HG02885 (cell line): ENCODE measurements around the gene SLCO4C1.
"Not testable (repeated sequence)": the region's sequence is repeated elsewhere in the genome, so short reads cannot be mapped to it uniquely, and the experiment has no call there.

ENCODE experiments used
- ATAC-seq: cut with Tn5 transposase; IDR thresholded peaks from one replicate; pipeline ENCODE4 v1.9.1; 2021; ENCODE audit warnings: mild to moderate bottlenecking; ENCODE audit not compliant: unreplicated experiment, poor library complexity

The SLCO4C1 gene

GRCh38 chr5:102296178-102296817 is at the start of gene SLCO4C1:
Gene SLCO4C1, minus strand, starts transcription at chr5:102296284. Its CDS starts 22 bp downstream, at chr5:102296262.
- ATAC-seq, result peak; percentile 98

DNA sequence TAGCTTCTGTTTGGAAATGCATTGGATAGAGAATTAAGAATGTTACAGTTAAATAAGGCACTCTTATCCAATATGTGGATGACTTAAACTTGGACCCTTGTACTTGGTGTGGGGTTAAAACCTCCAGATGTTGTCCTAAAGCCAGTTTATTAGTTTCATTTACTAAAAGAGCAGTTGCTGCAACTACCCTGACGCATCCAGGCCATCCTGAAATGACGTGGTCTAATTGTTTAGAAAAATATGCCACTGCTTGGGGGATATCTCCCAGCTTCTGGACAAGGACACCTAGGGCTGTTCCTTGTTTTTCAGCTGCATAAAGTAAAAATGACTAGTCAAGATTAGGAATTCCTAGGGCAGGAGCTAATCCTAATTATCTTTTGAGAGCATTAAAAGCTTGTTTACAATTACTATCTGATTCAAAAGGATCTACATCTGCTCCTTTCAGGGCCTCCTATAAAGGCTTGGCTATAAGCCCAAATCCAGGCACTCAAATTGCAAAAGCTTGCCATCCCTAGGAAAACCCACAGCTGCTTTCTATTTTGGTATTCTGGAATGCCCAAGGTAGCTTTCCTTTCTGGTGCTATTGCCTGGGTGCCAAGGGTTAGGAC is 45.7 kb upstream of the SLCO4C1 start:
- no peak for ATAC-seq

DNA sequence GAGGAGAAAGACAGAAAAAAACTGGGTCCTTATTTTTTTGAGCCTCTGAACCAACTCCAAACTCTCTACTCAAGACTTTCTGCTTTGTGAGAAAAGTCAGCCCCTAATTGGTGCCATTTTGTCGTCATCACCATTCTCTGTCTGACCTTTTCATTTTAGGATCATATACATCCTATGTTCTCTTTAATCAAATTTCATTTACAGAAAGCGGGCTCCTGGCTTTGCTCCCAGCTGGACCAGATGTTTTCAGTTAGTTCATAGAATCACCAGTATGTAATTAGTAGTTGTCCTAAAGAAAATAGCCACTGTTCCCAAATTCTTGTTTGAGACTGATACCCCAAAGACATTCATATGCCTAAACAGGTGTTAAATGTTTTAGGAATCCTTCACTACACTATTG is 28.6 kb upstream of the SLCO4C1 start:
- ATAC-seq, result no peak

DNA sequence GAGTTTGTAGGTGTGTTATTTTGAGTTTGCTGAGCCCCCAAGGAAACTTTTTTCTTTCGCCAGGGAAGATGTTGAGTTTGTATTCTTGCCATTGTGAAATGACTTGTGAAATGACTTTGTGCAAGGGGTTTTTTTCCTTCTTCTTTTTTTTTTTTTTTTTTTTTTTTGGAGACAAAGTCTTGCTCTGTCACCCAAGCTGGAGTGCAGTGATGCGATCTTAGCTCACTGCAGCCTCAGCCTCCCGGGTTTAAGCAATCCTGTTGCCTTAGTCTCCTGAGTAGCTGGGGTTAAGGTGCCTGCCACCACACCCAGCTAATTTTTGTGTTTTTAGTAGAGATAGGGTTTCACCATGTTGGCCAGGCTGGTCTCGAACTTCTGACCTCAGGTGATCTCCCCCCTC is 22.7 kb upstream of the SLCO4C1 start:
- not testable (repeated sequence) for ATAC-seq

GRCh38 chr5:102314328-102314727 is 18.2 kb upstream of the SLCO4C1 start:
- ATAC-seq, result no peak

- no peak for ATAC-seq
Measured at GRCh38 chr5:102313912-102314311, 17.8 kb upstream of the SLCO4C1 start.

- ATAC-seq, result no peak
Measured at GRCh38 chr5:102312586-102313370, 16.7 kb upstream of the SLCO4C1 start.

DNA sequence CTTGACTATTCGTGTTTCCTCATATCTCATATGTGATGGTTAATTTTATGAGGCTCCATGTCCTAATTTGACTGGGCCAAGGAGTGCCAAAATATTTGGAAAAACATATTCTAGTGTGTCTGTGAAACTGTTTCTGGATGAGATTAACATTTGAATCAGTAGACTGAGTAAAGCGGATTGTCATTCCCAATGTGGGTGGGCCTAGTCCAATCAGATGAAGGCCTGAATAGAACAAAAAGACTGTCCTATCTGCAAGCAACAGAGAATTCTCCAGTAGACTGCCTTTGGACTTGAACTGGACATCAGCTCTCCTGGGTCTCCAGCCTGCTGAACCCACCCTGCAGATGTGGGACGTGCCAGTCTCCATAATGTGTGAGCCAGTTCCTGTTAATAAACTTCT is 13.5 kb upstream of the SLCO4C1 start:
- ATAC-seq, result no peak

GRCh38 chr5:102307232-102307631 is 11.1 kb upstream of the SLCO4C1 start:
- ATAC-seq, result peak; percentile 61

GRCh38 chr5:102306121-102306520 is 10.0 kb upstream of the SLCO4C1 start:
- ATAC-seq, result no peak

DNA sequence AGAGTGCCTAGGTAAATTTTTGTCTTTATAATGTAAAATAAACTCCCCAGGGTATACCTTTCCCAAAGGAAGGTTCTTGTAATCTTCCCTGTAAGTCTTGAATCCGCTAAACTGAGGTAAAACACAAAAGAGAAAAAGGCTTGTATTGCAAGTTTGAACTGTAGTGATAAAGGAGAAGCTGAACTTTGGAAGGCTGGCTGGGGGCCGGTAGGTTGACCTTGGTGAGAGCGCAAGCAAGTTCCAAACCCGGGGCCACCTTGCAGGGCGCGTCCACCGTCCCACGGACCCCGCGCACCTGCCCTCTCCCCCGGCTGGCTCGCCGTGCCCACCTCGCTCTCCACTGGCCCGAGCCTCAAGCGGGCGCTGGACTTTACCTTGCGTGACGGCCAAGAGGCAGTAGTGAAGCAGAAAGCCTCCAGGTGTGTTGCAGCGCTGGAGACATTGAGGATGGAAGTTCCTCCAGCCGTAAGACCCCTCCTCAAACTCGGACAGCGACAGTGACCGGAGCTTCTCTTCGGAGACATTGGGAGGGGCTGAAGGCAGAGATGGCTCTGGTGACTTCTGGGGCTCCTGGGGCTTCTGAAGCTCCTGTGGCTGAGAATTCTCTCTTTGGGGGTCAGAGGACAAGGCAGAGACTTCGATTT is 428 bp downstream of the SLCO4C1 start:
- peak; percentile 5 for ATAC-seq

GRCh38 chr5:102294886-102295395 is 1.1 kb downstream of the SLCO4C1 start:
- no peak for ATAC-seq

DNA sequence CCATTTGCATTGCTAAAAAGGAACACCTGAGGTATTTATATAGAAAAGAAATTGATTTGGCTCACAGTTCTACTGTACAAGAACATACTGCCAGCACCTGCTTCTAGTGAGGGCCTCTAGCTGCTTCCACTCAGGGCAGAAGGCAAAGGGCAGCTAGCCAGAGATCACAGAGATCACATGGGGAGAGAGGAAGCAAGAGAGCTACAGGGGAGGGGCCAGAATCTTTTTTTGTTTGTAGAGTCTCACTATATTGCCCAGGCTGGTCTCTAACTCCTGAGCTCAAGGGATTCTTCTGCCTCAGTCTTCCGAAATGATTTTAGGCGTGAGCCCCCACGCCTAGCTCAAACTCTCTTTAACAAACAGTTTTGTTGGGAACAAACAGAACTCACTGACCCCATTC is 6.1 kb downstream of the SLCO4C1 start:
- ATAC-seq, result peak; percentile 29

DNA sequence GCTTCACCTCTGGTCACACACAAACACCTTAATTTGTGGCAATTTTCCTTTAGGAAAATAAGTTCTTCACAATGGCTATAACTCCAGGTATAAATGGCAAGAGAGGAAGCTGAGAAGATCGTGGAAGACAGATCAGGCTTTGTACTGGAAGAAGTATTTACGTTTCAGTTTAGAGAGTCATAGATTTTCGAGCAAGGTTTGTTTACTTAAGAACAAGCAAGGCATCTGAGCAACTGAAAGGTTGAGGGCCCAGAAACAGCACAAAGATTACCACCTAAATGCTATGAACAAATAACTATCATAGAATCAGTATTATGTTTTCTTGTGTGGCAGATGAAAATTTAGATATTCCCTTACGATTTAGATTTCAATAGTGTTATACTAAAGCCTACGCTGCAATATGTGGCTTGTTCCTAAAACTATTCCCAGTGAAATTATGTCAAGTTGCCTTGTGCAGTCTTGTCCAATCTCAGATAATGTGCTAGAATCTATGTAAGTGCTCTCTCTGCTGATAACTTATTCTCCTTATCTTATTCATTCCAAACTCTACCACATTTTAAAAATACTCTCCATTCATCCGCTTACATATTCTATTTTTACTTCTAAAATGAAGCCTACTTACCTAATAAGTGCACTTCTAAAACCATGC is 6.7 kb downstream of the SLCO4C1 start:
- ATAC-seq, result no peak

- no peak for ATAC-seq
Measured at GRCh38 chr5:102288630-102289029, 7.5 kb downstream of the SLCO4C1 start.

GRCh38 chr5:102286476-102286875 is 9.6 kb downstream of the SLCO4C1 start:
- ATAC-seq, result peak; percentile 26

- ATAC-seq, result no peak
Measured at GRCh38 chr5:102283102-102283797, 12.8 kb downstream of the SLCO4C1 start.

DNA sequence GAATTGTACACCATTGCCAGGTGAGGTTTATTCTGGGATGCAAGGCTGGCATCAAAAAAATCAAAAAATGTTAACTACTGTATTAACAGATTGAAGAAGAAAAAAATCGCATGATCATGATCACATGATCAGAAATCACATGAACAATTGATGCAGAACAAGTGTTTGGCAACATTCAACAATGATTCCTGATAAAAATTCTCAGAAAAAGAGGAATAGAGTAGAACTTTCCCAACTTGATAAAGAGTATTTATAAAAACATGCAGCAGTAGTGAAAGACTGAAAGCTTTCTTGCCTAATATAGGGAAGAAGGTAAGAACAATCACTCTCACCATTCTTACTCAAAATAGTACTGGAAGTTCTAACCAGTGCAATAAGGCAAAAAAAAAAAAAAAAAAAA is 16.4 kb downstream of the SLCO4C1 start:
- ATAC-seq, result no peak

GRCh38 chr5:102278231-102278630 is 17.9 kb downstream of the SLCO4C1 start:
- no peak for ATAC-seq

- ATAC-seq, result no peak
Measured at GRCh38 chr5:102277144-102277543, 18.9 kb downstream of the SLCO4C1 start.
